ENCODE results near the gene WSCD1.

GRCh38 chr17:6061290-6061689 lies 8.9 kb upstream of the WSCD1 start:
- TF ChIP-seq EZH2 (IDR thresholded peaks at IDR 0.05; ENCODE audit: borderline replicate concordance, insufficient read depth, low read depth, low read length, poor library complexity, severe bottlenecking) (no peak), CTCF (IDR thresholded peaks at IDR 0.05) (no peak)
